ENCODE results near the gene ACADM. TPM values are rescaled to one million over a fixed set of nuclear protein-coding genes. Genes with fewer than 3 reads are reported as not detected.
"Not testable (repeated sequence)": the region's sequence is repeated elsewhere in the genome, so short reads cannot be mapped to it uniquely, and the experiment has no call there.

ACADM gene
- total RNA-seq: 357 TPM
- long read RNA-seq, transcript ACADM-218 (11 exons, 2,535 nt): minor isoform, 8 of 550 reads
- long read RNA-seq, transcript ACADM-202 (12 exons, 2,619 nt): major isoform, 468 of 550 reads
- long read RNA-seq, partial matches to known transcripts: 37 of 550 reads
- long read RNA-seq, other reads (novel, unspliced or antisense): 32 of 550 reads

DNA sequence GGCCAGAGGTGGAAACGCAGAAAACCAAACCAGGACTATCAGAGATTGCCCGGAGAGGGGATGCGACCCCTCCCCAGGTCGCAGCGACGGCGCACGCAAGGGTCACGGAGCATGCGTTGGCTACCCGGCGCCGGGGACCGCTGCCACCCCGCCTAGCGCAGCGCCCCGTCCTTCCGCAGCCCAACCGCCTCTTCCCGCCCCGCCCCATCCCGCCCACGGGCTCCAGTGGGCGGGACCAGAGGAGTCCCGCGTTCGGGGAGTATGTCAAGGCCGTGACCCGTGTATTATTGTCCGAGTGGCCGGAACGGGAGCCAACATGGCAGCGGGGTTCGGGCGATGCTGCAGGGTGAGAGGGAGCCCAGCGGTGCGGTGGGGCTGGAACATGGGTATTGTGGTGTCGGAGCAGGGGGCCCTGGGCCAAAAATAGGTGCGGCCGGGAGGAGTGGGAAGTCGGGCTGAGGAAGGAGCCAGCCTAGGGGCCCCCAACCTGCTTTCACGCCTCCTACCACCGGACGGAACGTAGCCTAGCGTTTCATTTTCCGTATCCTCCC lies at the start of gene ACADM:
Gene ACADM (plus strand): TSS at position 238 of the 551 bp plus-strand sequence. CDS start 79 bp downstream, at position 317.
- intact Hi-C loops (cut with micrococcal nuclease): no loop called here
- ATAC-seq: peak; percentile 99
- DNase-seq: peak; percentile 94

DNA sequence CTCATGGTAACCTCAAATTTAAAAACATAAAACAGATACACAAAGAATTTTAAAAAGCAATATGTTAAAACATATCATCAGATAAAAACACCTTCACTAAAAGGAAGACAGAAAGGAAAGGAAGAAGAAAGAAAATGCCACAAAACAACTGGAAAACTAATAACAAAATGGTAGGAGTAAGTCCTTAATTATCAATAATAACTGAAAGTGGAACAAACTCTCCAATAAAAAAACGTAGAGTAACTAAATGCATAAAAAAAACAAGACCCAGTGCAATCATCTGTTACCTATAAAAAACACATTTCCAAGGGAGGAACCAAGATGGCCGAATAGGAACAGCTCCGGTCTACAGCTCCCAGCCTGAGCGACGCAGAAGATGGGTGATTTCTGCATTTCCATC lies 47.1 kb upstream of the ACADM start:
- ATAC-seq (no peak), DNase-seq (no peak)
- intact Hi-C loops (cut with micrococcal nuclease): no loop called here

DNA sequence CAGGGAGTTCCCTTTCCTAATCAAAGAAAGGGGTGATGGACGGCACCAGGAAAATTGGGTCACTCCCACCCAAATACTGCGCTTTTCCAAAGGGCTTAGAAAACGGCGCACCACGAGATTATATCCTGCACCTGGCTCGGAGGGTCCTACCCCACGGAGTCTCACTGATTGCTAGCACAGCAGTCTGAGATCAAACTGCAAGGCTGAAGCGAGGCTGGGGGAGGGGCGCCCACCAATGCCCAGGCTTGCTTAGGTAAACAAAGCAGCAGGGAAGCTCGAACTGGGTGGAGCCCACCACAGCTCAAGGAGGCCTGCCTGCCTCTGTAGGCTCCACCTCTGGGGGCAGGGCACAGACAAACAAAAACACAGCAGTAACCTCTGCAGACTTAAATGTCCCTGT lies 46.5 kb upstream of the ACADM start:
- DNase-seq; ATAC-seq; intact Hi-C loops (cut with micrococcal nuclease): not testable (repeated sequence)

DNA sequence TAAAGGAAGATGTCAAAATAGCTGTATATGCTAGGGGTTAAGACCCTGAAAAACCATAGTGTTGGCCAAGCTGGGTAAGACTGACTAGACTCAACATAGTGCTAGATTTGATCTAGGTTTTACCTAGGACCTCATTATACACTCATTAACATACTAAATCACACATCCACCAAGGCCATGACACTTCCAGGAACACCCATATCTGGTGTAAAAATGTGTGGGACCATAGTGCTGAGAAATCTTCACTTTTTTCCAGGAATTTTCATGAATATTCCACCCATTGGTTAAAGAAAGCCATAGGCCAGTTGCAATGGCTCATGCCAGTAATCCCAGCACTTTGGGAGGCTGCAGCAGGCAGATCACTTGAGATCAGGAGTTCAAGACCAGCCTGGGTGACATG lies 34.0 kb upstream of the ACADM start:
- intact Hi-C loops (cut with micrococcal nuclease): no loop called here
- ATAC-seq (no peak), DNase-seq (no peak)

DNA sequence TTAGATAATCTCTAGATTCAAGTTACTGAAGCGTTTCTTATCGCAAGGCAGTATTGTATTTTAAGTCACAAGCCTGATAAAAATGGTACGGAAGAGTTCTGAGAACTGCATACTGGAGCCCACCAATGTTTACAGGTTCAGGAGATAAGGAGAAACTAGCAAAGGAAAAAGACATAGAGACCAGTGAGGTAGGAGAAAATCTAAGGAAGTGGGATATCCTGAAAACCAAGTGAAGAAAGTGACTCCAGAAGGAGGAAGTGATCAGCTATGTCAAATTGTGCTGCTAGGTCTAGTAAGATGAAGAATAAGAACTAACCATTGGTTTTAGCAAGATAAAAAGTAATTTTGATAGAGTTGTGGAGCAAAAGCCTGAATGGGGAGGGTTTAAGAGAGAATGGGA lies 31.0 kb upstream of the ACADM start:
- DNase-seq (no peak), ATAC-seq (no peak)
- intact Hi-C loops (cut with micrococcal nuclease): no loop called here

DNA sequence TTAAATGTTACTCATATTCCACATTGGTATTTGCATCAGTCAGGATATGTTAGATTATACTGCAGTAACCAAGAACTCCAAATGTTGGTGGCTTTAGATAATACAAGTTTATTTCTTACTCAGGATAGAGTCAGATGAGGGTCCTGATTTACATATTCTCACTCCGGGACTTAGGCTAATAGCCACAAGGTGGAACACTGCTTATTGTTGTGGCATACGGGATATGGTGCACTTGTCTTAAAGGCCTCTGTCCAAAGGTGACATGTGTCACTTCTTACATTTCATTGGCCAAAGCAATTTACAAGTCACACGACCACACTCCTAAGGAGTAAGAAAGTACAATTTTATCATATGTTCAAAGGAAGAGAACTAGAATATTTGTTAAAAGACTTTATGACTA lies 28.5 kb upstream of the ACADM start:
- no peak for ATAC-seq
- intact Hi-C loops (cut with micrococcal nuclease): no loop called here
- no peak for DNase-seq

DNA sequence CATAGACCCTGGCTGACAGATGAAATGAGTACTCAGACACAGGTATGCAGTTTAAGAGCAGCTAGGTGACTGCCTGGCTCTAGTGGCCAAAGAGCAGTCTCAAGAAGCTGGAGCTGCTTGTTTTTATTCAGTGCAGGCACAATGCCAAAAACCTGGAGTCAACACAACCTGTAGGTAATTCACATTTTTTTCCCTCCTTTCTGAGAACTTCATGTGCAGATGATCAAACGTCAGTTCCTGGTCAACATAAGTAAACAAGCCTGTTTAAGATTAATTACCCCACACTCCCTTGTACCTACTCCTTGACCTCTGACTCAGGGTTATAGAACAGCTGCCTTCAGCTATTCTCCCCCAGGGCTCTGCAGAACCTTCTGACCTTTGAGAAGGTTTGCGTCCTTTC lies 17.3 kb upstream of the ACADM start:
- no peak for ATAC-seq
- intact Hi-C loops (cut with micrococcal nuclease): no loop called here

DNA sequence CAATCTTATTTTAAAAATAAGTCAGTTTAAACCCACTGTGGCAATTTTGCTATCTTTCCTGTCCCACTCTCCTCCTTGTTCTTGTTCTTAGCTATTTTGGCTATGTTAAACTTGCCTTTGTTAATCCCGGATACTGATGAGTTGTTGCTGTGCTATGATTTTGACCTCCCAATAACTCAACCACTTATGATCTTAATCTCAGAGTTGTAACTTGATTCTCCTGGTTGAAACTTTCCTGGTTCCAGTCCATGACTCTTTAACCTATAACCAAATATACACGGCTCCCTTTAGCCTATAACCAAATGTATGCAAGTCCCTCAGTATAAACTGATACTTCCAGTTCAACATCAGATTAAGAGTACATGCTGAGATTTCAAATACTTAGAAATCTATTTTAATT lies 15.6 kb upstream of the ACADM start:
- intact Hi-C loops (cut with micrococcal nuclease): no loop called here
- ATAC-seq (no peak), DNase-seq (no peak)

More for the DNA sequence above, 17.3 kb upstream of the ACADM start:
- no peak for DNase-seq

DNA sequence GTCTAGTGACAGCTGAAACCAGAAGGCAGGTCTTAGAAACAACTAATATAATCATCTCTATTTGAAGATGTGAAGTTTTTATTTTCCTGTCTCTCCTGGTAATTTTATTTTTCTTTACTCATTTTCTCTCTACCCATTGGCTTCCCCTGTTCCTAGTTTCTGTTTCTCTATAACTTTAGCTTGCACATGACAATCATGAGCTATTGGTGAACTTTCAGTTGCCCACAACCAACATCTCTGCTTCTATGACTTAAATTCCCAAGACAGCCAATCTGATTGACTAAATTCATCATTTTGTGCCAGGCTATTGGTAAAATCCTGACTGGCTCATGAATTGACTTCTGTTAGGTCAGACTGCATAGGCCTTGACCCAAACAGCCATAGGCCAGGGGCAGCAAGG lies 13.7 kb upstream of the ACADM start:
- DNase-seq (no peak), ATAC-seq (no peak)
- intact Hi-C loops (cut with micrococcal nuclease): no loop called here

DNA sequence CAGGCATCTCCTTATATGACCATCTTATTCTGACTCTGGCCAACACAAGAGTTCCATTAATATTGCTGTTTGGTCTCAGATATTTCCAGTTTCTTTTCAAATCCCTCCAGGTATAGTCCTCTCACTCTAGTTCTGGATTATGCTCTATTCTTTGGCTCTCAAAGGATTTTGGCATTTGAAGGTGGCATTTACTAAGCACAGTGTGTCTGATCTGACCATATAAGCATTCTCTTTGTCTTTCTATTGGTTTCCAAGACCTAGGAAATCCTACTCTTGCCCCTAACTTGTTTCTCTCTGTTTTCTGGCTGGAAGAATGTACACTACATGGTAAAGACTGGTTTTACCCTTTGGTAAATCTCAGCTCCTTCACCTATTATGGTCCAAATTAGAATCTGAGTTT lies 12.7 kb upstream of the ACADM start:
- intact Hi-C loops (cut with micrococcal nuclease): no loop called here
- ATAC-seq (peak; percentile 67), DNase-seq (no peak)

DNA sequence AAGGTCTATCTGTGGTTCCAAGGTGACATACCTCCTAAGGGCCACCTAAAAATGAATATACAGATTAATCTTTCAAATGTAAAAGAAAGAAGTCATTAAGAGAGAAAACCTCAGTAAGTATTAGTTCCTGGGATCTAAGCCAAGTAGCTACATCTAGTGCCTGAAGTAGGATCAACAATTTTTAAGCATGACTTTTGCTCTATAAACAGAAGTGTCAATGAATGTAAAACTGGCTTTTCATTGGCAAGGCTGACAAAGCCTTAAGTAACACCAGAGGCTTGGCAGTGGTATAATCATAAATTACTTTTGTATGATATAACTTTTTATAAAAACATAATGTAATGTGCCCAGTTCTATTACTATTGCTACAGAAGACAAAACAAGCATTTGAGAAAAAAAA lies 12.2 kb upstream of the ACADM start:
- no peak for DNase-seq
- intact Hi-C loops (cut with micrococcal nuclease): no loop called here
- peak; percentile 93 for ATAC-seq

DNA sequence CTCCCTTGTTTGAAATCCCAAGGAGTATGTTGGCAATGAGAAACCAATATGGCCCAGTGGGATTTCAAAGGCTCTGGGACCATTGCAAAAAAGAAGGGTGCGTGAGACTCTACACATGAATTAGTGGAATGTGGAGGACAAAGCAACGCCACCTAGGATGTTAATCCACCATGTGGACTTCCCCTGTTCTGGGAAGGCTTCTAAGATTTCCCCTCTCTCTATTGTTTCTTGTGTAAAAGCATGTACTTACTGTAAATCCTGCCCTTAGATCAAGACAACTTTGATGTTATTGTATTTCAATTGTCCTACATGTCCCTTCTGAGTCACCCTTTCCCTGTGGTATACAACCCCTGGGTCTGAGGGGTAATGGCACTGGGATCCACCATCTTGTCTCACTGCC lies 4.7 kb upstream of the ACADM start:
- ATAC-seq (no peak), DNase-seq (no peak)
- intact Hi-C loops (cut with micrococcal nuclease): no loop called here

DNA sequence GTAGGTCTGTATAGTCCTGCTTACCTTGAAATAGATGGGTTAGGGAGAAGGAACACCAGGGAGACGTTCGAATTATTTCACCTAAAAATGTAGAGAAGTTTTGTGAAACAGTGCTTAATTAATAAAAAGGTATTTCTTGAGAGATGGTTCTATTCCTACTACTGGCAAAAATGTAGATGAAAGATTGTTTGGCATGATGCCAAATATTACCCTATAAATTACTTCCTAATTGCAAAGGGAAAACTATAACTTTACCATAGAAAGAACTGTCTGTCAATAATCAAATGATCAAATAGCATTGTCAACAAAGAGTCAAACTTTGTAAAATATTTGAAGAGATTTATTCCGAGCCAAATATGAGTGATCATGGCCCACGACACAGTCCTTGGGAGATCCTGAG lies 4.2 kb upstream of the ACADM start:
- intact Hi-C loops (cut with micrococcal nuclease): no loop called here

DNA sequence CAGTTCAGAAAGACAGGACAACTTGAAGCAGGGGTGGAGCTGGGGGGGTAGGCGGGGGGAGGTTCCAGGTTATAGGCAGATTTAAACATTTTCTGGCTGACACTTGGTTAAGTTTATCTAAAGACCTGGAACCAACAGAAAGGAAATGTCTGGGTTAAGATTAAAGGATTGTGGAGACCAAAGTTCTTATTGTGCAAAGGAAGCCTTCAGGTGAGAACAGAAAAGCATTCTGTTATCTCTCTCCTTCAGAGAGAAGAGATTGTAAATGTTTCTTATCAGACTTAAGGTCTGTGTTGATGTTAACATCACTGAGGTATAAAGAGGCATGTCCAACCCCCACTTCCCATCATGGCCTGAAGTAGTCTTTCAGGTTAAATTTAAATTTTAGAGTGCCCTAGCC lies 3.7 kb upstream of the ACADM start:
- DNase-seq (no peak), ATAC-seq (no peak)
- intact Hi-C loops (cut with micrococcal nuclease): no loop called here

More for the DNA sequence above, 4.2 kb upstream of the ACADM start:
- ATAC-seq: no peak
- no peak for DNase-seq

DNA sequence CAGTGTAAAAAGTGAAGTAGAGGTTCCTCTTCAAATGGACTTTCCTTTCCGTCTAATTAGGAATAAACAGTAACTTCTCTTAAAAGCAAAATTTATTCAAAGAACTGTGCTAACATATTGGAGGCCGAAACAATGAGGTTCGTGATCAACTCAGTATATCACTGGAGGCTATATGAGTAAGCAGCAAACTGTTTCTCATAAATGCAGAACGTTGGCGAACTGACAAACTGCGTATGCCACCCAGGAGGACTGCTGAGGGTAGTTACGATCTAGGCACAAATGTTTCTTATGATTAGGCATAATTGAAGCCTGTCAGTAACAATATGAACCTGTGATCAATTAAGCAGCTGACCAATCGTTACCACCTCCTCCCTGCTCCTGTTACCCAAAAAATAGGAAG lies 2.3 kb upstream of the ACADM start:
- DNase-seq; intact Hi-C loops (cut with micrococcal nuclease); ATAC-seq: not testable (repeated sequence)

DNA sequence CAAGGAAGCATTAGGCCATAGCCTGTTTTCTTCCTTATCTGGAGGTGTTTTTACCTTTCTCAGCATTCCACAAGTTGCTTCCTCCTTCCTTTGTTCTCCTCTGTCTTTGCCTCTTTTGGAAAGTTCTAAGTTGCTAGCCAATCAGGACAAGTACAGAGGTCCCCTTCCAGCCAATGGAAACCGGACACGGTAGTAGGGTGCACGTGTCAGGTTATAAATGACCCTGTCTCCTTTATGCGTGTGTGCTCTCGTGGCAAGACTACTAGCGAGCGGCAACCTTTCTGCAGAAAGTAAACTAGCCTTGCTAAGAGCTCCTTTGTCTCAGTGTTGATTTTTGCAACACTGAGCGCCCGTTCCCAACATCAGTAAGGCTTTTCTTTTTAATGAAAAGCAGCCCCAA lies 1.5 kb upstream of the ACADM start:
- intact Hi-C loops (cut with micrococcal nuclease): no loop called here
- no peak for ATAC-seq
- no peak for DNase-seq

DNA sequence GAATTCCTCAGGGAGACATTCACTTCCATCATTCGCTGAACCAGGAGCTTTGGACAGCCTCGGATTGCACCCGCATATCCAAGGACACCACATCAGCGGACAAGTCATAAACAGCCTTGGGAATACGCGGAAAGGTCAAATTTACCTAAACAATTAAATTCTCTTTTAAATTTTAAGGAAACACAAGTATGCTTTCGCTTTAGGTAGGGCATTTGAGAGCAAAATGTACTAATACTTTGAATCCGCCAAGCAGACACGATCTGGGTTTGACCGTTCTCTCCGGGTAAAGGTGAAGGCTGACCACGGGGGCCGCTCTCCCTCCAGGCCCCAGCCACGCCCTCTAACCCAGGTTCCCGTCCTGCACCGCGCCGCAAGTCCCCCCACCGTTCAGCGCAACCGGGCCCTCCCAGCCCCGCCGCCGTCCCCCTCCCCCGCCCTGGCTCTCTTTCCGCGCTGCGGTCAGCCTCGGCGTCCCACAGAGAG lies 479 bp upstream of the ACADM start:
- ATAC-seq (peak; percentile 95), DNase-seq (peak; percentile 91)
- intact Hi-C loops (cut with micrococcal nuclease): no loop called here

DNA sequence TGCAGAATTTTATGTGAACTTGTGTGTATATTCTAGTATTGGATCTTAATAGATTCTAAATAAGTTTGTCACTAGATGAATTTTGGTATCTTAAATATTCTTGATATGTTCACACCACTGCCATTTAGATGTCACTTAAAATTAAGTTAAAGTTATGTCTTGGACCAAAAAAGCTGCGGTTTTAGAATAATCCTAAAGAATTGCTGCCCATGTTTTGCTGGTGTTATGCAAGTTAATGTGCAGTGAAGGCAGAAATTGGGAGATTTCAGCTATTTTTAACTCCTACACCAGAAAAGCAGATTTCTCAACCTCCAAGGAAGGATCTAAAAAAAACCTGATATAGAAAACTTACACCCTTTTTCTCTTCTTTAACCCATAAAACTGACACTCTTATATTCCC lies 757 bp downstream of the ACADM start:
- no peak for DNase-seq
- no peak for ATAC-seq
- intact Hi-C loops (cut with micrococcal nuclease): no loop called here

DNA sequence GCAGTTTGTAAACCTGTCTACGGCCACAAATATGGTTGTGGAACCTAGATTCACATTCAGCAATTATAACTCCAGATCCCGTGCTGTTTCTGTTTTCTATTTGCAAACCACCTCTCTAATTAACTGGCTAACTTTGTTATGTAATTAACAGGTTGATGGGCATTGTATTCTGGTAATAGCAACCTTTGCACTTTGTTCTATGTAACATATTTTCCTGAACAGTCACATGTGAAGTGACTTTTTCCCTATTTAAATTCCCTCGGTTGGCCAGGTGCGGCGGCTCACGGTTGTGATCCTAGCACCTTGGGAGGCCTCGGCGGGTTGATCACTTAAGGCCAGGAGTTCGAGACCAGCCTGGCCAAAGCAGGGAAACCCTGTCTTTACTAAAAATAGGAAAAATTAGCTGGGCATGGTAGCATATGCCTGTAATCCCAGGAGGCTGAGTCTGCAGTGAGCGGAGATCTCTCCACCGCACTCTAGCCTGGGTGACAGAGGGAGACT lies 1.4 kb downstream of the ACADM start:
- intact Hi-C loops (cut with micrococcal nuclease): no loop called here
- peak; percentile 25 for DNase-seq
- no peak for ATAC-seq

DNA sequence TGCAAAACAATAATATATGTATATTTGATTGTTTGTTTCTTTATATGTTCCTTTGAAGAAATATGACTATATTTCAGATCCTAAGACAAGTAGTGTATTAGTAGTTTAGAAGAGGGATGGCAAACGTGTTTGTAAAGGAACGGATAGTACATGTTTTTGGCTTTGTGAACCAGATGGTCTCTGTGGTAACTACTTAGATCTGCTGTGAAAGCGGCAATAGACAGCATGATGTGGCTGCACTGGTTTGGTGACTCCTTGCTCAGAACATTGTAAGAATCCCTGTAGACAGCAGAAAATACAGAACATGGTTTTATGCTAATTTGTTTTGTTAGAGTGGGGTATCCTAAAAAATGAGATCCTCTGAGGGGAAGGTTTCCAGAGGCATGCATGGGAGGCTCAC lies 3.1 kb downstream of the ACADM start:
- intact Hi-C loops (cut with micrococcal nuclease): no loop called here
- ATAC-seq (no peak), DNase-seq (no peak)

DNA sequence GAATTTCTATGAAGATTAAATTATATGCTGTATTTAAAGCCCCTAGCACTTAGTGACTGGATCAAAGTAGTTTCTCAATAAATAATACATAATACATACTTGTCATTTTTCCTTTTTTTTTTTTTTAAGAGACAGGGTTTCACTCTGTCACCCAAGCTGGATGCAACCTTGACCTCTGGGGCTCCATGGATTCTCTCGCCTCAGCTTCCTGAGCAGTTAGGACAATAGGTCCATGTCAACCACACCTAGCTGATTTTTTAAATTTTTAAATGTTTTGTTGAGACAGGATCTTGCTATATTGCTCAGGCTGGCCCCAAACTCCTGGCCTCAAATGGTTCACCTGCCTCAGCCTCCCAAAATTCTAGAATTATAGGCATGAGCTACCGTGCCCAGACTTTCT lies 5.9 kb downstream of the ACADM start:
- ATAC-seq: no peak
- intact Hi-C loops (cut with micrococcal nuclease): no loop called here
- DNase-seq: no peak

Measured in left ventricle myocardium superior (tissue), 1 donor.